Liver (tissue), 9 donors: Measurements from ENCODE around the gene NMNAT2. TPM values are rescaled to one million over a fixed set of nuclear protein-coding genes. Genes with fewer than 3 reads are reported as not detected.

Experiments used
- DNase-seq: peaks from one replicate; pipeline ENCODE4 v3.0.0-alpha.2; 2017; ENCODE audit warnings: low spot score
- H3K27ac ChIP-seq, 2 donors: one replicate each; pipeline ENCODE4 v1.7.0; 2013; ENCODE audit warnings: inconsistent platforms in 2 of 2, low read length in 2 of 2, control low read depth in 1 of 2, low read depth in 1 of 2, mild to moderate bottlenecking in 1 of 2
- H3K27me3 ChIP-seq, 4 donors: one replicate each; pipeline versions ENCODE4 v1.6.1 to v1.7.0; 2013; ENCODE audit warnings: low read length in 3 of 4, inconsistent platforms in 1 of 4, mild to moderate bottlenecking in 1 of 4, moderate library complexity in 1 of 4; ENCODE audit not compliant: control insufficient read depth in 4 of 4, insufficient read depth in 4 of 4
- H3K36me3 ChIP-seq, 4 donors: one replicate each; pipeline versions ENCODE4 v1.6.1 to v1.7.0; 2013; ENCODE audit warnings: low read length in 3 of 4, mild to moderate bottlenecking in 3 of 4, low read depth in 1 of 4, moderate library complexity in 1 of 4; ENCODE audit not compliant: control insufficient read depth in 4 of 4, insufficient read depth in 3 of 4
- H3K4me1 ChIP-seq, 4 donors: one replicate each; pipeline versions ENCODE4 v1.6.1 to v1.7.0; 2013; ENCODE audit warnings: low read length in 3 of 4, mild to moderate bottlenecking in 3 of 4, moderate library complexity in 1 of 4; ENCODE audit not compliant: control insufficient read depth in 4 of 4, insufficient read depth in 4 of 4
- H3K4me3 ChIP-seq, 3 donors: one replicate each; pipeline versions ENCODE4 v1.6.1 to v1.7.0; 2013; ENCODE audit warnings: low read length in 3 of 3, control low read depth in 1 of 3, low read depth in 1 of 3, mild to moderate bottlenecking in 1 of 3
- H3K9ac ChIP-seq, 2 donors: one replicate each; pipeline ENCODE4 v1.7.0; 2013; ENCODE audit warnings: low read length in 2 of 2, mild to moderate bottlenecking in 2 of 2, moderate library complexity in 2 of 2, control low read depth in 1 of 2, low read depth in 1 of 2
- H3K9me3 ChIP-seq, 4 donors: one replicate each; pipeline versions ENCODE4 v1.6.1 to v1.7.0; 2013; ENCODE audit warnings: low read length in 3 of 4; ENCODE audit not compliant: control insufficient read depth in 4 of 4
- ATF3 ChIP-seq: IDR thresholded peaks from 2 replicates; pipeline ENCODE4 v1.6.1; 2016; ENCODE audit warnings: antibody characterized with exemption
- CTCF ChIP-seq: fragments of 150-350 bp; IDR thresholded peaks from 2 replicates; pipeline ENCODE4 v1.5.1; 2017; ENCODE audit warnings: improper control_type of control experiment, low read depth, low read length; ENCODE audit not compliant: missing input control
- FOXA1 ChIP-seq: IDR thresholded peaks from 2 replicates; pipeline ENCODE4 v1.6.1; 2016; ENCODE audit warnings: antibody characterized with exemption
- HNF4A ChIP-seq, 2 donors: conservative IDR thresholded peaks; 2 replicates each; pipeline ENCODE4 v1.6.1; 2016; ENCODE audit warnings: antibody characterized with exemption in 2 of 2, mild to moderate bottlenecking in 2 of 2
- HNF4G ChIP-seq: IDR thresholded peaks from 2 replicates; pipeline ENCODE4 v1.6.1; 2016; ENCODE audit warnings: antibody characterized with exemption
- JUND ChIP-seq, 2 donors: IDR thresholded peaks; 2 replicates each; pipeline ENCODE4 v1.6.1; 2016; ENCODE audit warnings: antibody characterized with exemption in 2 of 2
- NR2F2 ChIP-seq: IDR thresholded peaks from 2 replicates; pipeline ENCODE4 v1.6.1; 2016; ENCODE audit warnings: antibody characterized with exemption
- RAD21 ChIP-seq, 2 donors: IDR thresholded peaks; 2 replicates each; pipeline ENCODE4 v1.6.1; 2016; ENCODE audit warnings: antibody characterized with exemption in 2 of 2, mild to moderate bottlenecking in 2 of 2
- REST ChIP-seq: IDR thresholded peaks from 2 replicates; pipeline ENCODE4 v1.6.1; 2016; ENCODE audit warnings: antibody characterized with exemption, mild to moderate bottlenecking
- RXRA ChIP-seq, 2 donors: IDR thresholded peaks; 2 replicates each; pipeline ENCODE4 v1.6.1; 2017 to 2018; ENCODE audit warnings: antibody characterized with exemption in 2 of 2, mild to moderate bottlenecking in 1 of 2
- TAF1 ChIP-seq: conservative IDR thresholded peaks from 2 replicates; pipeline ENCODE4 v1.6.1; 2016; ENCODE audit warnings: antibody characterized with exemption, mild to moderate bottlenecking
- WGBS: extraction: QIAGEN DNeasy Blood & Tissue Kit; methylation state at CpG from one replicate; pipeline ENCODE4 v1.1.7; 2013; 5-methylcytosine and 5-hydroxymethylcytosine counted together
- polyA plus RNA-seq, 2 donors: library from polyadenylated mRNA; stranded (reverse) in 1 of 2; unstranded in 1 of 2; fragments of 200-250 nt in 1 of 2; fragments of >200 nt in 1 of 2; fragmentation: Nextera tagmentation in 1 of 2; extraction: Ambion mirVana in 1 of 2; gene quantifications; one replicate each; pipeline versions ENCODE4 v1.2.1 to v1.2.3, GENCODE V29; 2013 to 2015
- total RNA-seq, 2 donors: library from RNA; depleted of rRNA; stranded (reverse); fragments of >200 nt; gene quantifications; one replicate each; pipeline ENCODE4 v1.2.3, GENCODE V29; 2014
- donor health status: healthy.
- donor health status: healthy.
- donor health status: healthy.
- donor health status: healthy.
- donor health status: healthy.

NMNAT2 gene
- total and polyA plus RNA-seq, 4 donors: under 0.01 to 0.07 (median 0.05) TPM; not detected in 1

- Histone ChIP-seq H3K9ac (no peak overlapping the region), H3K27me3 (peaks cover 0 to 3% (median 0%) of the 10 kb centered on the region in 4 donors), H3K4me1 (no peaks in the 10 kb centered on the region), H3K36me3 (no peaks in the 10 kb centered on the region), H3K9me3 (peaks cover 0 to 3% (median 0%) of the 10 kb centered on the region in 4 donors), H3K4me3 (no peak overlapping the region), H3K27ac (no peak overlapping the region)
- TF ChIP-seq NR2F2 (no peak), CTCF (no peak), ATF3 (no peak), JUND (IDR thresholded peaks at IDR 0.05) (no peak), RAD21 (IDR thresholded peaks at IDR 0.05) (no peak), RXRA (IDR thresholded peaks at IDR 0.05) (no peak), REST (no peak), TAF1 (no peak)
- no peak for DNase-seq
- 74% methylated on average over 4 of the region's 4 CpGs for WGBS
These were observed 169.0 kb downstream of the NMNAT2 start for GRCh38 chr1:183248989-183249691.

- no peak overlapping the region for H3K4me3 ChIP-seq
- H3K27me3 ChIP-seq: peaks cover 0 to 3% (median 0%) of the 10 kb centered on the region in 4 donors
- H3K9ac ChIP-seq: no peak overlapping the region
- DNase-seq: no peak
- 85% methylated on average over 1 of the region's 1 CpG for WGBS
- H3K9me3 ChIP-seq: no peaks in the 10 kb centered on the region
- H3K27ac ChIP-seq: no peak overlapping the region
- TF ChIP-seq REST (no peak), HNF4G (no peak), RAD21 (IDR thresholded peaks at IDR 0.05) (no peak), TAF1 (no peak), JUND (IDR thresholded peaks at IDR 0.05) (no peak), FOXA1 (no peak), CTCF (no peak), HNF4A (conservative IDR thresholded peaks at IDR 0.05) (no peak)
- no peaks in the 10 kb centered on the region for H3K4me1 ChIP-seq
- H3K36me3 ChIP-seq: no peaks in the 10 kb centered on the region
These were observed 170.2 kb downstream of the NMNAT2 start for GRCh38 chr1:183247931-183248330.
